Activated T-helper 1 cell treated with anti-CD3 and anti-CD28 coated beads, Interleukin-12 subunit alpha, Interleukin-12 subunit beta, Interleukin-2, Interleukin-4 antibody, amounts not matched to agents 30 ng/mL and 10 ng/mL and 1 ng/mL, durations not matched to agents 14 hours and 24 hours and 36 hours (primary cell): ENCODE results near the gene AGAP1. TPM values are rescaled to one million over a fixed set of nuclear protein-coding genes. Genes with fewer than 3 reads are reported as not detected.

Experiments
- DNase-seq: peaks from one replicate; pipeline ENCODE4 v3.0.0; 2021; ENCODE audit warnings: low spot score
- H3K27ac Mint-ChIP-seq: one replicate; pipeline ENCODE4 v1.8.0; 2021; ENCODE audit warnings: mild to moderate bottlenecking, mixed read lengths
- H3K27me3 Mint-ChIP-seq: one replicate; pipeline ENCODE4 v1.8.0; 2022; ENCODE audit warnings: mild to moderate bottlenecking, moderate library complexity, mixed read lengths; ENCODE audit not compliant: insufficient read depth
- H3K36me3 Mint-ChIP-seq: one replicate; pipeline ENCODE4 v1.8.0; 2021; ENCODE audit warnings: low read depth, mixed read lengths
- H3K4me1 Mint-ChIP-seq: one replicate; pipeline ENCODE4 v1.8.0; 2021; ENCODE audit warnings: low read depth, mixed read lengths
- H3K4me3 Mint-ChIP-seq: one replicate; pipeline ENCODE4 v1.8.0; 2021; ENCODE audit warnings: mild to moderate bottlenecking, moderate library complexity, mixed read lengths
- H3K9me3 Mint-ChIP-seq: one replicate; pipeline ENCODE4 v1.8.0; 2021; ENCODE audit warnings: mixed read lengths
- intact Hi-C: fragments of 100-400 bp; cut with micrococcal nuclease; formaldehyde crosslinking; loops from one replicate; pipeline ENCODE4 v1.15.1; 2024
- total RNA-seq: library from RNA; stranded (reverse); gene quantifications from 2 replicates; pipeline ENCODE4 v1.2.3, GENCODE V29; 2022

The AGAP1 gene
- total RNA-seq, 1 donor from 2014 or later, result 2.0 TPM

- DNase-seq, result no peak
- intact Hi-C loops, result no loop called here
- Mint-ChIP-seq H3K4me3 (no peak overlapping the region), H3K27me3 (peaks cover 2% of the 10 kb centered on the region), H3K4me1 (no peaks in the 10 kb centered on the region), H3K36me3 (no peaks in the 10 kb centered on the region), H3K27ac (no peak overlapping the region), H3K9me3 (no peaks in the 10 kb centered on the region)
These were observed 154.0 kb downstream of the AGAP1 start for GRCh38 chr2:235647877-235648276.

GRCh38 chr2:235649418-235649817, 155.6 kb downstream of the AGAP1 start:
- Mint-ChIP-seq H3K4me3 (no peak overlapping the region), H3K9me3 (no peaks in the 10 kb centered on the region)
- intact Hi-C loops, result no loop called here

GRCh38 chr2:235651643-235652042, 157.8 kb downstream of the AGAP1 start:
- no peak overlapping the region for H3K4me3 Mint-ChIP-seq

More at GRCh38 chr2:235649418-235649817, 155.6 kb downstream of the AGAP1 start:
- Mint-ChIP-seq H3K27ac (no peak overlapping the region), H3K36me3 (no peaks in the 10 kb centered on the region), H3K4me1 (no peaks in the 10 kb centered on the region), H3K27me3 (peaks cover 2% of the 10 kb centered on the region)
- no peak for DNase-seq

GRCh38 chr2:235654103-235654813, 160.4 kb downstream of the AGAP1 start:
- Mint-ChIP-seq H3K4me3 (no peak overlapping the region), H3K36me3 (no peaks in the 10 kb centered on the region), H3K27ac (no peak overlapping the region), H3K27me3 (peaks cover 15% of the 10 kb centered on the region), H3K4me1 (no peaks in the 10 kb centered on the region), H3K9me3 (no peaks in the 10 kb centered on the region)
- intact Hi-C loops, result no loop called here
- no peak for DNase-seq

More at GRCh38 chr2:235651643-235652042, 157.8 kb downstream of the AGAP1 start:
- H3K9me3 Mint-ChIP-seq, result no peaks in the 10 kb centered on the region
- H3K27me3 Mint-ChIP-seq, result peaks cover 5% of the 10 kb centered on the region
- DNase-seq, result no peak
- H3K4me1 Mint-ChIP-seq, result no peaks in the 10 kb centered on the region
- H3K27ac Mint-ChIP-seq, result no peak overlapping the region
- no peaks in the 10 kb centered on the region for H3K36me3 Mint-ChIP-seq
- intact Hi-C loops, result no loop called here

GRCh38 chr2:235658351-235659174, 164.7 kb downstream of the AGAP1 start:
- H3K9me3 Mint-ChIP-seq, result no peaks in the 10 kb centered on the region
- peaks cover 16% of the 10 kb centered on the region for H3K27me3 Mint-ChIP-seq
- H3K4me1 Mint-ChIP-seq, result no peaks in the 10 kb centered on the region
- no peak overlapping the region for H3K27ac Mint-ChIP-seq
- H3K4me3 Mint-ChIP-seq, result no peak overlapping the region
- no peaks in the 10 kb centered on the region for H3K36me3 Mint-ChIP-seq
- DNase-seq, result no peak
- intact Hi-C loops, result no loop called here

- intact Hi-C loops, result no loop called here
- Mint-ChIP-seq H3K36me3 (no peaks in the 10 kb centered on the region), H3K27ac (no peak overlapping the region), H3K27me3 (peaks cover 20% of the 10 kb centered on the region), H3K9me3 (no peaks in the 10 kb centered on the region), H3K4me3 (no peak overlapping the region), H3K4me1 (no peaks in the 10 kb centered on the region)
- DNase-seq, result no peak
These were observed 166.0 kb downstream of the AGAP1 start for GRCh38 chr2:235659767-235660322.

- Mint-ChIP-seq H3K4me1 (no peaks in the 10 kb centered on the region), H3K4me3 (no peak overlapping the region), H3K9me3 (no peaks in the 10 kb centered on the region), H3K36me3 (no peaks in the 10 kb centered on the region), H3K27me3 (peaks cover 20% of the 10 kb centered on the region), H3K27ac (no peak overlapping the region)
- DNase-seq, result no peak
- intact Hi-C loops, result no loop called here
These were observed 166.7 kb downstream of the AGAP1 start for GRCh38 chr2:235660484-235661082.

GRCh38 chr2:235661167-235661937, 167.5 kb downstream of the AGAP1 start:
- Mint-ChIP-seq H3K36me3 (no peaks in the 10 kb centered on the region), H3K27ac (no peak overlapping the region), H3K4me1 (no peaks in the 10 kb centered on the region), H3K4me3 (no peak overlapping the region), H3K27me3 (peaks cover 26% of the 10 kb centered on the region), H3K9me3 (no peaks in the 10 kb centered on the region)
- intact Hi-C loops, result no loop called here
- no peak for DNase-seq

GRCh38 chr2:235661952-235662351, 168.1 kb downstream of the AGAP1 start:
- H3K9me3 Mint-ChIP-seq, result no peaks in the 10 kb centered on the region
- H3K4me1 Mint-ChIP-seq, result no peaks in the 10 kb centered on the region
- no peak for DNase-seq
- no peak overlapping the region for H3K27ac Mint-ChIP-seq
- H3K4me3 Mint-ChIP-seq, result no peak overlapping the region
- no peaks in the 10 kb centered on the region for H3K36me3 Mint-ChIP-seq
- intact Hi-C loops, result no loop called here
- peaks cover 30% of the 10 kb centered on the region for H3K27me3 Mint-ChIP-seq

- Mint-ChIP-seq H3K9me3 (no peaks in the 10 kb centered on the region), H3K4me1 (no peaks in the 10 kb centered on the region), H3K27me3 (peaks cover 35% of the 10 kb centered on the region), H3K27ac (no peak overlapping the region), H3K4me3 (no peak overlapping the region), H3K36me3 (peaks cover 1% of the 10 kb centered on the region)
- intact Hi-C loops, result no loop called here
- DNase-seq, result no peak
These were observed 170.0 kb downstream of the AGAP1 start for GRCh38 chr2:235663875-235664274.

- no peaks in the 10 kb centered on the region for H3K4me1 Mint-ChIP-seq
- H3K4me3 Mint-ChIP-seq, result no peak overlapping the region
- H3K36me3 Mint-ChIP-seq, result peaks cover 1% of the 10 kb centered on the region
- intact Hi-C loops, result no loop called here
- DNase-seq, result no peak
- no peak overlapping the region for H3K27ac Mint-ChIP-seq
- H3K9me3 Mint-ChIP-seq, result no peaks in the 10 kb centered on the region
- peaks cover 32% of the 10 kb centered on the region for H3K27me3 Mint-ChIP-seq
These were observed 171.9 kb downstream of the AGAP1 start for GRCh38 chr2:235665661-235666212.

- DNase-seq, result no peak
- H3K4me3 Mint-ChIP-seq, result no peak overlapping the region
- no peaks in the 10 kb centered on the region for H3K4me1 Mint-ChIP-seq
- peaks cover 1% of the 10 kb centered on the region for H3K36me3 Mint-ChIP-seq
- no peaks in the 10 kb centered on the region for H3K9me3 Mint-ChIP-seq
- H3K27ac Mint-ChIP-seq, result no peak overlapping the region
- H3K27me3 Mint-ChIP-seq, result peaks cover 32% of the 10 kb centered on the region
- intact Hi-C loops, result no loop called here
These were observed 172.5 kb downstream of the AGAP1 start for GRCh38 chr2:235666213-235666781.
